Measurements from ENCODE around the gene PCCA.
A peak's percentile ranks its signal among the peaks of the same experiment; 100 is the strongest.
"Not testable (repeated sequence)": the region's sequence is repeated elsewhere in the genome, so short reads cannot be mapped to it uniquely, and the experiment has no call there.

The PCCA gene

GRCh38 chr13:100141461-100141961, 52.6 kb downstream of the PCCA start:
- not testable (repeated sequence) for DNase-seq

- no peak for DNase-seq
These were observed 57.6 kb downstream of the PCCA start for GRCh38 chr13:100146534-100146933.

GRCh38 chr13:100147825-100148224, 58.9 kb downstream of the PCCA start:
- DNase-seq: no peak

GRCh38 chr13:100148422-100148821, 59.5 kb downstream of the PCCA start:
- DNase-seq: no peak

- no peak for DNase-seq
These were observed 60.5 kb downstream of the PCCA start for GRCh38 chr13:100149389-100149788.

DNA sequence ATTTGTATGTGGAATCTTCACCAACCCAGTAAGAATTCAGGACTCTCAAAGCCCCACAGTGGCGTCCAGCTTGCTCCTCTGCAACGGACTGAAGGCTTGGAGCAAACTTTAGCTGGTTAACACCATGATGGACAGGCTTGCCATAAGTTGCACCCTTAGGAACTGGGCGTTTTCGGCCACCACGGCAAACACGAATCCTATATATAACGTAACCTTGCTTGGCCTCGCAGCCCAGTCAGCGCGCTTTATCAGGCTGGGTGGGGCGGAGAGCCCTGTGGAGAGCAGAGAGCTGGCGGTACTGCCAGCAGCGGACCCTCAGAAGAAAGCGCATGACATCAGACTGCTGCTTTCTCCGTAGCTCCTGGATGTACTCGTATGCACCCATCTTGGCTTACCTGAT, 61.8 kb downstream of the PCCA start:
- not testable (repeated sequence) for DNase-seq

GRCh38 chr13:100154842-100155416, 66.0 kb downstream of the PCCA start:
- DNase-seq: peak; percentile 26

- DNase-seq: no peak
These were observed 67.9 kb downstream of the PCCA start for GRCh38 chr13:100156788-100157187.

- no peak for DNase-seq
These were observed 69.7 kb downstream of the PCCA start for GRCh38 chr13:100158569-100158968.

GRCh38 chr13:100159584-100159983, 70.7 kb downstream of the PCCA start:
- no peak for DNase-seq

- DNase-seq: no peak
These were observed 71.6 kb downstream of the PCCA start for GRCh38 chr13:100160450-100160849.

DNA sequence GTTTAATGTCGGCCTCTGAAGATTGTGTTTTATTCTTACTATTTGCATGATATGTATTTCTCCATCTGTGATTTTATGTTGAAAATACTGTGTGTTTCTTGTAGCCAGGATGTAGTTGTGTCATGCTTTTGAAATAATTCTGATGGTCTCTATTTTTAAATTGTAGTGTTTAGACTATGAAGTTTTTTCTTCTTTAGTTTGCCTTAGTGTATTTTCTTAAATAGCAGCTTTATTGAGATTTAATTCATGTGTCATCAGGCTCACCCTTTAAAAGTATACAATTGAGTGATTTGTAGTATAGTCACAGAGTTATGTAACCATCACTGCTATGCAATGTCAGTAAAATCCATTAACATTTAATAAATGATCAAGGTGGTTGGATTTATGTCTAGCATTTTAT, 74.5 kb downstream of the PCCA start:
- no peak for DNase-seq

DNA sequence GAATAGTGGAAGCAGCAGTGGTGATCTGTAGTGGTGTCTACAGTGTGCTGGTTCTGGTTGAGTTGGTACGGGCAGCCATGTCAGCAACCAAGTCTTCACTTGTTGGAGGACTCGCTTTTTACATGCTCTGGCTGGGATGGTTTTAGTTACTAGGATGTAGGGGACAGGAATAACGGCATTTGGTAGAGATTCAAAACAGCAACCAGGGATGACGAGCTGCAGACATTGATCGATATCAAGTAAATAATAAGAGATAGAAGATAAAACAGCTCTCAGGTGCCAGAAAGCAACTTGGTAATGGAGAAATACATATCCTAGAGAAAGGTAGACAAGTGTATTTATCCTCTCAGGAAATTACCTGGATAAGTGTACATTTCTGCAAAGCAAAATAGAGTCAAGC, 84.3 kb downstream of the PCCA start:
- DNase-seq: no peak

DNA sequence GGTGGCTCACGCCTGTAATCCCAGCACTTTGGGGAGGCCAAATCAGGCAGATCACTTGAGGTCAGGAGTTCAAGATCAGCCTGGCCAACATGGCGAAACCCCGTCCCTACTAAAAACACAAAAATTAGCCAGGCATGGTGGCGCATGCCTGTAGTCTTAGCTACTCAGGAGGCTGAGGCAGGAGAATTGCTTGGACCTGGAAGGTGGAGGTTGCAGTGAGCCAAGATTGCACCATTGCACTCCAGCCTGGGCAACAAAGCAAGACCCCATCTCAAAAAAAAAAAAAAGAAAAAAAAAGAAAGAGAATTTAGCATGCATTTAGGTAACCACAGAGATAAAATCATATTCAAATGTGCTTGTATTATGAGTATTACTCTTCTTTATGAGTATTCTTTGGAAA, 85.6 kb downstream of the PCCA start:
- DNase-seq: not testable (repeated sequence)

DNA sequence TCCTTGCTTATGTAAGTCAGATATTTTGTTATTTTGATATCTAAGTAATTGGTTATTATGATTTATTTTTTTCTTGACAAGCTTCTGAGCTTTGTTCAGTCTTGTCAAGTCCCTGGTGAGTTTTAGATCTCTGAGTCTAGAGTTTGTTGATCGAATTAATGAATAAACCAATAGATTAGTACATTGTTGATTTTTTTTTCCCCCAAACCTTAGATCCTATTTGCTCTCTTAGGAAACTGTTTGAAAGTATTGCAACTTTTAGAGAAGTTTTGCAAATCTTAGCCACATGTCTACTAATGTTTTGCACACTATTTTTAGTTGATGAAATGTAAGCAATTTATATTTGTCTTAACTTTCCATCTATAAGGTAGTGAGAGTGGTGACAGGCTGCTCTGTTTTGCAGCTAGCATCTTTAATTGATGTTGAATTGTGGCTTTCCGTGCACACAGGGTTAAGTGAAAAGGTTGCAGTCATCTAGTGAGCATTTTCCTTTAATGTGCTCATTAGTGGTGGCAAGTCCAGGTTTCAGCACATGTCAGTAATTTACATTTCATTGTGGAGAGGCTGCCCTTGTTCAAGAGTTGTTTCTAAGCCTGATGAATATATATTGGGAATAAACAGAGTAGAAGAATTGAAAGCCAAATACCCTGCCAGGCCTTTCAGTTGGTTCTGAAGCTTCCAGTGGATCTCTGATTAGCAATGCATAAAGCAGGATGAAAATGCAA, 86.3 kb downstream of the PCCA start:
- no peak for DNase-seq

DNA sequence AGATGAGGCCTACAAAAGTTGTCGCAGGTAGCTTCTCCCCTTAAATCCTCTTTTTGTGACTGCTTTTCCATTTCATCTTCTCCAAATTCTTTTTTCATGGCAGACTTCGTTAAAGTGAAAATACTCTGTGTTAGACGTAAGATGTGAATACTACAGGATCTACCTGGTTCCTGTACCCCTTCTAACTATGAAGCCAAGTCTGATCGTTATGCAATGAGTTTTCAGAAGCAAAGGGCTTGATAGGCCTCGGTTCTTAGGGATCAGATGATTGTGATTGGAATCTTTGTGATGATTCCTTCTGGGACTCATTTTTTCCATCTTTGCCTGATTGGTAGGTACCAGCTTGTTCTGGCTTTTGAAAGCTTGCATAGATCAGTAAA, 86.9 kb downstream of the PCCA start:
- no peak for DNase-seq

DNA sequence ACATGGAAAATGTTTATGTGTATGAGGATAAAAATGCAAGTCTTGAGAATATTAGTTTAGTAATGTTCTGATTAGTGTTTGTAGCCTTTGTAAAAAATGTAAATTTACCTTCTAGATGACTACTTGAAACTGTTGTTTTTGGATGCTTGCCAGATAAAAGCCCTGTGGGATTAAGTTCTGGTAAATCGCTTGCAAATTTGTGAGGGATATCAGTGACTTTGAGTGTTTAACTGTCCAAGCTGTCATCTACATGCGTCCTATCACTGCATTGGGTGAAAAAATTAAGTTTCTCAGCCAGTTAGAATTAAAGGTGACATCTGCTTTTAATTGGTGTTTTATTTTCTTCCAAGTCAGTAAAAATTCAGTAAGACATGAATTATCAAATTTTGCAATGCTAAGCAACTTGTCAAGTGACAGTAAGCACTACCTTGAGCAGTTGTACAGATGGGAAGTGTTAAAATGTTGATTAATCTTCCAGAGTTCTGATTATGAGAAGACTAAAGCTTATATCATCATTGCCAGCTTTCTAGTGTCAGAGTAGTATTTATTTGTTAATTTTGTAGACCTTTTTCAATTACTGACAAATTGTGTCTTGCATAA, 88.0 kb downstream of the PCCA start:
- DNase-seq: peak; percentile 53

- DNase-seq: no peak
These were observed 89.4 kb downstream of the PCCA start for GRCh38 chr13:100178309-100178708.

DNA sequence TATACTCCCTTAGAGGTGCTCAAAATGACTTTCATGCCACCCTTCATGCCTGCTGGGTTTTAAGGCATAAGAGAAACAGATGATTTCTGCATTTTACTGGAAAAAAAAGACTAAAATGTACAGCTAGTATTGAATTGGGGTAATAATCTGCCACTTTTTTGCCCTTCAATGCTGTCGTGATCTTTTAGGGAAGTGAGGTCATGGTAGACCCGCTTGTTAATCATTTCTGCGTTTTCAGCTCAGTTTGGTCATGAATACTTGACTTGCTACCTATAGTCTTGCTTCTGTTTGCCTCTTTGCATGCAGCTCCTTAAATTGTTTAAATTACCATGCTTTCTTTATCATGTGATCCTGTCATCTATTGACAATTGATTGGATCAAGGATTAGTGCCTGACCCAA, 90.4 kb downstream of the PCCA start:
- DNase-seq: no peak

DNA sequence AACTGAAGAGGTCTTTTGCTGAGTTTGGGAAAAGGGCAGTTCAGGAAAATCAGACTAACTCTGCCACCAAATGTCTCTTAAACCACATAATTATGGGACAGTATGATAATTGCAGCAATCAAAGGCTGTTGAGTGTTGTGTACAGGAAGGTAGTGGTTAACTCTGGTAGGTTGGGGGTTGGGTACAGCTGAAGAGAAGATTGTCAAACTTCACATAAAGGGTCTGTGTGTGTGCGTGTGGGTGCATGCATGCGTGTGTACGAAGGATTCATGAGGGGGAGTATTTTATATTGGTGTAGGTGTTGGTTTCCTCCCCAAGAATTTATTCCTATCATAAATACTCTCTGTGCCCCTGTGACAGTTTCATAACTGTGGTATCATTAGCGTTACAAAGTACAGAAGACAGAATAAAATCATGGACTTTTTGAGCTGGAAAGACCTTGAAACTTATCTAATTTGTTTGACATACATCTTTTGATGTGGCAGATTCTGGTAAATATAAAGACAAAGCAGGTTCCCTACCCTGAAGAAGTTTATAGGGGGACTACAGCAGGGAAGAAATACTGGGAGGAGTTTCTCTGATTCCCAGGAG, 94.1 kb downstream of the PCCA start:
- DNase-seq: no peak

- DNase-seq: no peak
These were observed 95.2 kb downstream of the PCCA start for GRCh38 chr13:100184095-100184494.

- no peak for DNase-seq
These were observed 106.7 kb downstream of the PCCA start for GRCh38 chr13:100195568-100195967.

DNA sequence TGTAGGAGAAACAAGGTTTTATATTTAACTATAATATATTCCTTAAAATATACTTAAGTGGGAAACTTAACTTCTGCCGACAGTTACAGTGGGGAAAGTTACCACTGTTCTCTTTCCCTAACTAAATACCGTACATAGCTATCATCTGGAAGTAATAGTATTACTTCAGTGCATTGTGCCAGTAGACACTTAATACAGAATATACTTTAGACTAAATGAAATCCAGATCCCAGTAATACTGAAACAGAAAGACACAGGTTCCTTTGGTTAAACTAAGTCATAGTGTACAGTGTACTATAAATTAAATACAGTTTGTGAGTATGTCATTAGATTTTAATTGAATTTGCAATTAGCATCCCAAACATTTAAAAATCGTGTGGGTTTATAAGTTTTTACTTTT, 107.5 kb downstream of the PCCA start:
- no peak for DNase-seq

DNA sequence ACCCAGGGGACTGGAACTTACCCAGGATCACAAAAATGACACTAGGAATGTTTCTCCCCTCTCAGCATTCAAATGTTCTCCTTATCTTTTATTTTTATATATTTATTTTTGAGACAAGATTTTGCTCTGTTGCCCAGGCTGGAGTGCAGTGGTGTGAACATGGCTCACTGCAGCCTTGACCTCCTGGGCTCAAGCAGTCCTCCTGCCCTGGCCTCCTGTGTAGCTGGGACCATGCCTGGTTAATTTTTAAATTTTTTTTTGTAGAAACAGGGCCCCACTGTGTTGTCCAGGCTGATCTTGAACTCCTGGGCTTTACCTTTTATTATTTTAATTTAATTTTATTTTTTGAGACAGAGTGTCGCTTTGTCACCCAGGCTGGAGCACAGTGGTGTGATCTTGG, 108.2 kb downstream of the PCCA start:
- DNase-seq: no peak

Data from NCI-H2171 (cell line).